ENCODE results near the gene BBS5. TPM values are rescaled to one million over a fixed set of nuclear protein-coding genes. Genes with fewer than 3 reads are reported as not detected.

BBS5 gene
- total and polyA plus RNA-seq, 2 experiments from 2014 or later = 0.10 to 0.36 TPM

- peak overlapping the region; percentile 84; the same call in 2 of the 3 replicates for H3K4me3 Mint-ChIP-seq
- H3K36me3 Mint-ChIP-seq (ENCODE audit: low read depth) = no peaks in the 10 kb centered on the region
- no peaks in the 10 kb centered on the region for H4K20me1 ChIP-seq (replicated peaks; ENCODE audit: insufficient read depth)
- H3F3A ChIP-seq (replicated peaks; ENCODE audit: low read depth) = no peaks in the 10 kb centered on the region
- peaks cover 57% of the 10 kb centered on the region for H3K27me3 ChIP-seq (ENCODE audit: insufficient read depth)
- H3K27ac ChIP-seq (ENCODE audit: low read depth) = no peak overlapping the region
- H3K9me2 ChIP-seq (ENCODE audit: insufficient read depth) = no peaks in the 10 kb centered on the region
- no peaks in the 10 kb centered on the region for H3K79me2 ChIP-seq (replicated peaks; ENCODE audit: insufficient read depth)
- H3K4me1 ChIP-seq (ENCODE audit: insufficient read depth) = no peaks in the 10 kb centered on the region
- no peak overlapping the region for H3K4me2 ChIP-seq
- no peak overlapping the region for H3K27ac Mint-ChIP-seq
- no peak overlapping the region for H3K4me3 ChIP-seq
- no peak for DNase-seq (ENCODE audit: low spot score)
- no peak overlapping the region for H2AFZ ChIP-seq
- TF ChIP-seq ETS1 (IDR thresholded peaks at IDR 0.05) = no peak
- TF ChIP-seq NANOG (IDR thresholded peaks at IDR 0.05; ENCODE audit: borderline replicate concordance) = no peak
- no peak for TF ChIP-seq ZNF462 (CRISPR knock-in tag; IDR thresholded peaks at IDR 0.05)
- no peak for TF ChIP-seq JUNB (IDR thresholded peaks at IDR 0.05; ENCODE audit: unreplicated experiment)
- no peak for TF ChIP-seq ZNF331 (CRISPR knock-in tag; IDR thresholded peaks at IDR 0.05; ENCODE audit: low read depth)
- no peak for TF ChIP-seq EZH2phosphoT487 (IDR thresholded peaks at IDR 0.05; ENCODE audit: unreplicated experiment)
- TF ChIP-seq ZNF114 (CRISPR knock-in tag; IDR thresholded peaks at IDR 0.05) = no peak
- H3K4me1 Mint-ChIP-seq = peaks cover 2% of the 10 kb centered on the region; the same call in 1 of the 3 replicates
- no peak for ATAC-seq
- peaks cover 34% of the 10 kb centered on the region for H3K27me3 Mint-ChIP-seq (ENCODE audit: insufficient read depth, low read depth, poor library complexity)
- H3K9me3 Mint-ChIP-seq = no peaks in the 10 kb centered on the region
- H3K36me3 ChIP-seq (ENCODE audit: insufficient read depth) = no peaks in the 10 kb centered on the region
Observed at GRCh38 chr2:169478339-169478738, 955 bp upstream of the BBS5 start.

All from GM23338 (cell line).